Mesendoderm (in vitro differentiated cells): Measurements from ENCODE around the gene CEP55.

Experiments used
- DNase-seq: peaks from one replicate; pipeline ENCODE4 v3.0.0; 2013
- H2AK5ac ChIP-seq: 2 replicates; pipeline ENCODE4 v1.6.1; 2013; ENCODE audit warnings: low read length, inconsistent platforms
- H2BK120ac ChIP-seq: 2 replicates; pipeline ENCODE4 v1.6.1; 2013; ENCODE audit warnings: low read depth, mild to moderate bottlenecking, low read length, moderate library complexity, mixed read lengths
- H2BK15ac ChIP-seq: replicated peaks from 2 replicates; pipeline ENCODE4 v1.6.1; 2013; ENCODE audit warnings: low read depth, mild to moderate bottlenecking, moderate library complexity
- H2BK5ac ChIP-seq: 2 replicates; pipeline ENCODE4 v1.6.1; 2013; ENCODE audit warnings: low read length, inconsistent platforms
- H3K18ac ChIP-seq: 2 replicates; pipeline ENCODE4 v1.6.1; 2013; ENCODE audit warnings: mild to moderate bottlenecking, low read length, mixed read lengths
- H3K23ac ChIP-seq: one replicate; pipeline ENCODE4 v1.6.1; 2013; ENCODE audit warnings: low read length
- H3K27ac ChIP-seq: 2 replicates; pipeline ENCODE4 v1.5.1; 2013; ENCODE audit warnings: low read depth, mild to moderate bottlenecking, inconsistent platforms, low read length, moderate library complexity
- H3K27me3 ChIP-seq: 2 replicates; pipeline ENCODE4 v1.6.1; 2013; ENCODE audit warnings: low read length, control low read depth, mild to moderate bottlenecking, inconsistent platforms; ENCODE audit not compliant: insufficient read depth, poor library complexity
- H3K36me3 ChIP-seq: 2 replicates; pipeline ENCODE4 v1.6.1; 2013; ENCODE audit warnings: low read length, inconsistent platforms; ENCODE audit not compliant: control insufficient read depth, insufficient read depth
- H3K4ac ChIP-seq: one replicate; pipeline ENCODE4 v1.6.1; 2013; ENCODE audit warnings: low read depth, mild to moderate bottlenecking, low read length, moderate library complexity
- H3K4me1 ChIP-seq: 2 replicates; pipeline ENCODE4 v1.6.1; 2013; ENCODE audit warnings: low read depth, low read length, inconsistent platforms; ENCODE audit not compliant: control insufficient read depth
- H3K4me2 ChIP-seq: 2 replicates; pipeline ENCODE4 v1.6.1; 2013; ENCODE audit warnings: low read length
- H3K4me3 ChIP-seq: 2 replicates; pipeline ENCODE4 v1.5.1; 2013; ENCODE audit warnings: mild to moderate bottlenecking, low read length
- H3K56ac ChIP-seq: one replicate; pipeline ENCODE4 v1.6.1; 2013; ENCODE audit warnings: low read length
- H3K79me1 ChIP-seq: 2 replicates; pipeline ENCODE4 v1.6.1; 2013; ENCODE audit warnings: low read length, inconsistent platforms
- H3K79me2 ChIP-seq: 2 replicates; pipeline ENCODE4 v1.6.1; 2013; ENCODE audit warnings: mild to moderate bottlenecking, low read length; ENCODE audit not compliant: control insufficient read depth, insufficient read depth
- H3K9ac ChIP-seq: 2 replicates; pipeline ENCODE4 v1.6.1; 2013; ENCODE audit warnings: low read length, inconsistent platforms
- H4K5ac ChIP-seq: one replicate; pipeline ENCODE4 v1.6.1; 2013; ENCODE audit warnings: low read length
- H4K8ac ChIP-seq: one replicate; pipeline ENCODE4 v1.6.1; 2013; ENCODE audit warnings: low read depth, mild to moderate bottlenecking, control low read depth, low read length, moderate library complexity
- WGBS: extraction: QIAGEN DNeasy Blood & Tissue Kit; methylation state at CpG from one replicate; pipeline ENCODE4 v1.1.7; 2013; ENCODE audit warnings: low lambda C conversion rate, missing lambda C conversion rate; ENCODE audit not compliant: insufficient coverage; ENCODE audit errors: extremely low coverage; 5-methylcytosine and 5-hydroxymethylcytosine counted together

The CEP55 gene

GRCh38 chr10:93559490-93559889 lies 63.1 kb downstream of the CEP55 start:
- no peak overlapping the region for H3K27ac ChIP-seq
- WGBS, result no CpG with 5 or more reads among the region's 9 CpGs

GRCh38 chr10:93560541-93560940 lies 64.1 kb downstream of the CEP55 start:
- WGBS, result no CpG with 5 or more reads among the region's 6 CpGs
- no peak overlapping the region for H3K9ac ChIP-seq
- no peaks in the 10 kb centered on the region for H3K27me3 ChIP-seq

More at GRCh38 chr10:93559490-93559889, 63.1 kb downstream of the CEP55 start:
- Histone ChIP-seq H3K36me3 (no peaks in the 10 kb centered on the region), H3K4me1 (no peaks in the 10 kb centered on the region), H3K56ac (no peak overlapping the region), H4K8ac (no peak overlapping the region), H3K9ac (no peak overlapping the region), H3K4me2 (no peak overlapping the region), H3K18ac (no peak overlapping the region), H3K27me3 (no peaks in the 10 kb centered on the region), H3K79me2 (no peaks in the 10 kb centered on the region), H2BK120ac (no peak overlapping the region), H3K4me3 (no peak overlapping the region), H3K79me1 (no peaks in the 10 kb centered on the region), H2BK5ac (no peak overlapping the region), H2AK5ac (no peak overlapping the region), H3K4ac (no peak overlapping the region), H4K5ac (no peak overlapping the region), H3K23ac (no peak overlapping the region), H2BK15ac (no peak overlapping the region)
- no peak for DNase-seq

GRCh38 chr10:93565446-93565845 lies 69.0 kb downstream of the CEP55 start:
- no CpG with 5 or more reads among the region's 3 CpGs for WGBS
- Histone ChIP-seq H4K8ac (no peak overlapping the region), H2AK5ac (no peak overlapping the region), H3K23ac (no peak overlapping the region), H3K4me2 (no peak overlapping the region), H3K4ac (no peak overlapping the region), H2BK15ac (no peak overlapping the region), H3K79me2 (no peaks in the 10 kb centered on the region), H3K9ac (no peak overlapping the region), H3K79me1 (no peaks in the 10 kb centered on the region), H3K27me3 (peaks cover 29% of the 10 kb centered on the region), H3K4me3 (no peak overlapping the region), H3K18ac (no peak overlapping the region), H2BK120ac (no peak overlapping the region), H3K36me3 (no peaks in the 10 kb centered on the region), H4K5ac (no peak overlapping the region), H3K56ac (no peak overlapping the region), H3K27ac (no peak overlapping the region), H3K4me1 (no peaks in the 10 kb centered on the region), H2BK5ac (no peak overlapping the region)
- DNase-seq, result no peak

More at GRCh38 chr10:93560541-93560940, 64.1 kb downstream of the CEP55 start:
- H3K79me2 ChIP-seq, result no peaks in the 10 kb centered on the region
- no peak overlapping the region for H3K4me3 ChIP-seq
- no peak overlapping the region for H2AK5ac ChIP-seq
- no peak overlapping the region for H3K4me2 ChIP-seq
- no peak overlapping the region for H3K23ac ChIP-seq
- DNase-seq, result no peak
- H2BK5ac ChIP-seq, result no peak overlapping the region
- H4K8ac ChIP-seq, result no peak overlapping the region
- no peak overlapping the region for H3K27ac ChIP-seq
- no peak overlapping the region for H3K18ac ChIP-seq
- H3K4me1 ChIP-seq, result no peaks in the 10 kb centered on the region
- no peak overlapping the region for H3K56ac ChIP-seq
- no peak overlapping the region for H4K5ac ChIP-seq
- H2BK15ac ChIP-seq, result no peak overlapping the region
- H2BK120ac ChIP-seq, result no peak overlapping the region
- no peak overlapping the region for H3K4ac ChIP-seq
- no peaks in the 10 kb centered on the region for H3K79me1 ChIP-seq
- no peaks in the 10 kb centered on the region for H3K36me3 ChIP-seq

- DNase-seq, result peak; percentile 49
- Histone ChIP-seq H3K9ac (peak within 1 kb of the TSS; percentile 16), H4K5ac (no peak within 1 kb of the TSS), H3K18ac (no peak within 1 kb of the TSS), H2BK120ac (no peak within 1 kb of the TSS), H2BK5ac (no peak within 1 kb of the TSS), H2AK5ac (no peak within 1 kb of the TSS), H3K79me2 (no peaks in the 10 kb centered on the region), H3K27ac (no peak within 1 kb of the TSS), H4K8ac (no peak within 1 kb of the TSS), H3K4me1 (no peaks in the 10 kb centered on the region), H3K23ac (peak within 1 kb of the TSS; percentile 66), H3K4ac (no peak within 1 kb of the TSS), H3K36me3 (no peaks in the 10 kb centered on the region), H3K4me2 (peak within 1 kb of the TSS; percentile 89), H3K4me3 (peak within 1 kb of the TSS; percentile 26), H2BK15ac (no peak within 1 kb of the TSS), H3K79me1 (no peaks in the 10 kb centered on the region), H3K56ac (peak within 1 kb of the TSS; percentile 60), H3K27me3 (peaks cover 29% of the 10 kb centered on the region)
- no CpG with 5 or more reads among the region's 85 CpGs for WGBS
Measured at GRCh38 chr10:93566435-93567276, 70.2 kb downstream of the CEP55 start, which contains the start of gene FFAR4. FFAR4 (plus strand) TSS chr10:93566665; CDS start chr10:93566721, 56 bp downstream.

GRCh38 chr10:93567277-93568104 lies 71.1 kb downstream of the CEP55 start:
- no peak overlapping the region for H2AK5ac ChIP-seq
- H3K23ac ChIP-seq, result no peak overlapping the region
- no peak overlapping the region for H4K8ac ChIP-seq
- no peak overlapping the region for H3K4me2 ChIP-seq
- H3K18ac ChIP-seq, result no peak overlapping the region
- H3K27me3 ChIP-seq, result peaks cover 29% of the 10 kb centered on the region
- H3K9ac ChIP-seq, result no peak overlapping the region
- no peak overlapping the region for H3K4ac ChIP-seq
- peaks cover 4% of the 10 kb centered on the region for H3K4me1 ChIP-seq
- H3K79me1 ChIP-seq, result no peaks in the 10 kb centered on the region
- H3K4me3 ChIP-seq, result no peak overlapping the region
- no peak overlapping the region for H3K56ac ChIP-seq
- WGBS, result no CpG with 5 or more reads among the region's 33 CpGs
- H2BK15ac ChIP-seq, result no peak overlapping the region
- H3K79me2 ChIP-seq, result no peaks in the 10 kb centered on the region
- H2BK5ac ChIP-seq, result no peak overlapping the region
- no peak overlapping the region for H3K27ac ChIP-seq
- no peaks in the 10 kb centered on the region for H3K36me3 ChIP-seq
- DNase-seq, result no peak
- H2BK120ac ChIP-seq, result no peak overlapping the region
- no peak overlapping the region for H4K5ac ChIP-seq
